ENCODE results near the gene UBR4. TPM values are rescaled to one million over a fixed set of nuclear protein-coding genes. Genes with fewer than 3 reads are reported as not detected.

Gene UBR4
- total and polyA plus RNA-seq, 2 of the 8 experiments (the other 6 are each of a cell fraction or from before 2014, with no cell fraction given), result 139 to 152 TPM

DNA sequence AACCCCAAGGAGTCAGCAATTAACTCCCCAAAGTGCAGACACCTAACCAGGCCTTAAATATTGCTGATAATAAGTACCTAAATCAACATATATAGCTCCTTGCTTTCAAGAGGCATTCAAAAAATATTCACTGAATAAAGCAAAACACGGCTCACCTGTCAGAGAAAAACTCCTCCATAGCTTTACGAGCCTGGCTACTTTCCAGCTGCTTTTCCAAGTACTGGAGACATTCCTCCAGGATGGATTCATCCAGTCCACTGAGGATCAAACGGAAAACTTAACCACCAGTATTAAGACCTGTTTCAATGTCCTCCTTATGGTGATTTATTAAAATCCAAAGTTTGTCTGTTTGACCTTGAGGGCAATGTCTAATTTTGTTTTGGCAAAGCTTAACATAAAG is 44.6 kb downstream of the UBR4 start:
- 85% methylated on average over 3 of the region's 3 CpGs; no CpG with 5 or more reads in 1 of the 2 experiments for WGBS, 2 experiments (ENCODE audit: extremely low coverage in 1 of 2, insufficient coverage in 1 of 2, insufficient read length in 1 of 2, insufficient replicate concordance in 2 of 2, low coverage in 1 of 2, low lambda C conversion rate in 2 of 2, missing lambda C conversion rate in 1 of 2)
- POLR2A ChIA-PET (ENCODE audit: partially characterized antibody), result interaction anchor here (1.5 to 1.6 kb wide), 2 partner anchors 16 to 19 kb away, joined by 4 to 5 read pairs; no protein-coding TSS in a partner anchor
- TF ChIP-seq CEBPB (IDR thresholded peaks at IDR 0.05; ENCODE audit: low read depth, low read length) (no peak), GABPA (IDR thresholded peaks at IDR 0.05; ENCODE audit: borderline replicate concordance, insufficient read depth, low read length) (no peak), EP300 (IDR thresholded peaks at IDR 0.05; ENCODE audit: borderline replicate concordance in 1 of 2, low read depth in 2 of 2, low read length in 2 of 2) (no peak), RAD21 (IDR thresholded peaks at IDR 0.05 in 1 of 2, conservative IDR thresholded peaks at IDR 0.05 in 1 of 2; ENCODE audit: low read depth in 2 of 2, low read length in 2 of 2) (no peak), SP2 (IDR thresholded peaks at IDR 0.05; ENCODE audit: low read length) (no peak), KDM4A (IDR thresholded peaks at IDR 0.05; ENCODE audit: low read depth, low read length, severe bottlenecking) (no peak), GTF2F1 (IDR thresholded peaks at IDR 0.05; ENCODE audit: borderline replicate concordance, low read depth, low read length) (no peak), TAF1 (IDR thresholded peaks at IDR 0.05; ENCODE audit: low read depth, low read length) (no peak), CREB1 (IDR thresholded peaks at IDR 0.05) (no peak), BRCA1 (IDR thresholded peaks at IDR 0.05; ENCODE audit: low read depth, low read length) (no peak), TCF12 (IDR thresholded peaks at IDR 0.05; ENCODE audit: low read depth, low read length) (no peak), BACH1 (IDR thresholded peaks at IDR 0.05; ENCODE audit: low read length) (no peak), EZH2 (IDR thresholded peaks at IDR 0.05; ENCODE audit: low read depth, low read length, severe bottlenecking) (no peak), MAX (IDR thresholded peaks at IDR 0.05) (no peak), ASH2L (IDR thresholded peaks at IDR 0.05; ENCODE audit: low read length) (no peak)

More for the DNA sequence above, 44.6 kb downstream of the UBR4 start:
- H3K56ac ChIP-seq (replicated peaks; ENCODE audit: insufficient read length, low read depth, low read length), result no peak overlapping the region
- H3K4me2 ChIP-seq (ENCODE audit: insufficient read depth in 1 of 2, low read depth in 2 of 2, low read length in 2 of 2), result no peak overlapping the region
- H3K23me2 ChIP-seq (ENCODE audit: low read depth, low read length), result no peaks in the 10 kb centered on the region
- no peak overlapping the region for H3K14ac ChIP-seq (ENCODE audit: insufficient read length)
- H4K5ac ChIP-seq (ENCODE audit: insufficient read length, low read depth, low read length), result no peak overlapping the region
- no peak overlapping the region for H2AFZ ChIP-seq (ENCODE audit: low read length)
- peaks cover 70 to 98% (median 93%) of the 10 kb centered on the region in 4 experiments for H3K36me3 ChIP-seq (ENCODE audit: control insufficient read depth in 2 of 4, insufficient read depth in 4 of 4, low read length in 3 of 4)
- H2BK15ac ChIP-seq (ENCODE audit: low read length), result no peak overlapping the region
- no peak overlapping the region for H2BK5ac ChIP-seq (ENCODE audit: low read depth, low read length)
- FAIRE-seq (no peak), DNase-seq (ENCODE audit: low read depth in 1 of 2, low spot score in 2 of 2) (no peak)
- H3K4ac ChIP-seq (replicated peaks; ENCODE audit: insufficient read length, low read depth, low read length), result no peak overlapping the region
- H4K8ac ChIP-seq (ENCODE audit: extremely low read depth, insufficient read depth, low read length), result no peak overlapping the region
- no peak overlapping the region for H3K27ac ChIP-seq (ENCODE audit: low read depth, low read length)
- H3K18ac ChIP-seq (ENCODE audit: extremely low read depth, low read length), result no peak overlapping the region
- no peaks in the 10 kb centered on the region for H3K4me1 ChIP-seq (replicated peaks in 1 of 4; ENCODE audit: control insufficient read depth in 3 of 4, insufficient read depth in 4 of 4, low read length in 3 of 4)
- CTCF ChIA-PET (ENCODE audit: partially characterized antibody), result interaction anchor here (0.6 to 1.8 kb wide), 6 partner anchors 10 to 69 kb away, joined by 3 to 7 read pairs (median 4); no protein-coding TSS in a partner anchor
- H3K9me3 ChIP-seq (ENCODE audit: insufficient read depth in 2 of 2, low read depth in 1 of 2, low read length in 1 of 2), result no peaks in the 10 kb centered on the region
- H3K23ac ChIP-seq (ENCODE audit: insufficient read length), result no peak overlapping the region
- 0 out of 2 replicates have a peak, but pooled peaks cover 2% of the 10 kb centered on the region for H3K79me1 ChIP-seq (ENCODE audit: low read depth, low read length)
- no peak overlapping the region for H3K4me3 ChIP-seq (ENCODE audit: extremely low read depth in 1 of 4, insufficient read depth in 2 of 4, low read depth in 3 of 4, low read length in 4 of 4)
- no peak overlapping the region for H2BK120ac ChIP-seq (replicated peaks; ENCODE audit: low read depth, low read length)
- no peak overlapping the region for H2BK12ac ChIP-seq (ENCODE audit: low read depth, low read length)
- no peaks in the 10 kb centered on the region for H3K79me2 ChIP-seq (ENCODE audit: control insufficient read depth in 1 of 2, insufficient read depth in 2 of 2, low read length in 2 of 2)
- H2BK20ac ChIP-seq (ENCODE audit: low read length), result no peak overlapping the region
- H4K91ac ChIP-seq (replicated peaks; ENCODE audit: insufficient read length, low read length), result no peak overlapping the region
- H2AK5ac ChIP-seq (ENCODE audit: low read depth, low read length), result no peak overlapping the region
- no peaks in the 10 kb centered on the region for H3K27me3 ChIP-seq (replicated peaks in 1 of 4; ENCODE audit: control insufficient read depth in 3 of 4, extremely low read depth in 1 of 4, insufficient read depth in 3 of 4, low read length in 3 of 4)
- peaks cover 2 to 3% of the 10 kb centered on the region in 2 experiments for H4K20me1 ChIP-seq (replicated peaks in 1 of 2; ENCODE audit: control insufficient read depth in 1 of 2, insufficient read depth in 2 of 2, low read length in 2 of 2)
- no peak overlapping the region for H3K9ac ChIP-seq (replicated peaks in 1 of 4; ENCODE audit: extremely low read depth in 1 of 4, low read depth in 3 of 4, low read length in 3 of 4)
